ENCODE results near the gene RUNDC3A.
"Not testable (repeated sequence)": the region's sequence is repeated elsewhere in the genome, so short reads cannot be mapped to it uniquely, and the experiment has no call there.

Gene RUNDC3A

GRCh38 chr17:44343510-44344209 lies 35.3 kb downstream of the RUNDC3A start:
- no peak for DNase-seq (ENCODE audit: low read depth)
- H3K4me3 ChIP-seq (ENCODE audit: low read length) = no peak overlapping the region
- TF ChIP-seq CTCF (IDR thresholded peaks at IDR 0.05; ENCODE audit: insufficient read depth, low read depth, low read length, missing control alignments) = no peak

DNA sequence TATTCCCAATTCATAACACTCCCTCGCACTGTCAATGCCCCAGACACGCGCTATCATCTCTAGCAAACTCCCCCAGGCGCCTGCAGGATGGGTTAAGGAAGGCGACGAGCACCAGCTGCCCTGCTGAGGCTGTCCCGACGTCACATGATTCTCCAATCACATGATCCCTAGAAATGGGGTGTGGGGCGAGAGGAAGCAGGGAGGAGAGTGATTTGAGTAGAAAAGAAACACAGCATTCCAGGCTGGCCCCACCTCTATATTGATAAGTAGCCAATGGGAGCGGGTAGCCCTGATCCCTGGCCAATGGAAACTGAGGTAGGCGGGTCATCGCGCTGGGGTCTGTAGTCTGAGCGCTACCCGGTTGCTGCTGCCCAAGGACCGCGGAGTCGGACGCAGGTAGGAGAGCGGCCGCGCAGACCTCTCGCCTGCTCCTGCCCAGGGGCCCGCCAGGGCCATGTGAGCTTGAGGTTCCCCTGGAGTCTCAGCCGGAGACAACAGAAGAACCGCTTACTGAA lies 36.6 kb downstream of the RUNDC3A start, which contains the start of gene GRN:
TSS of gene GRN (plus strand) at position 364 of the 515 bp plus-strand sequence. CDS start 3,863 bp downstream, outside the sequence.
- no peak for TF ChIP-seq CTCF (IDR thresholded peaks at IDR 0.05; ENCODE audit: insufficient read depth, low read depth, low read length, missing control alignments)
- DNase-seq (ENCODE audit: low read depth) = peak; percentile 99
- H3K4me3 ChIP-seq (ENCODE audit: low read length) = peak within 1 kb of the TSS; percentile 99

GRCh38 chr17:44345454-44346026 lies 37.1 kb downstream of the RUNDC3A start:
- TF ChIP-seq CTCF (IDR thresholded peaks at IDR 0.05; ENCODE audit: insufficient read depth, low read depth, low read length, missing control alignments) = peak; percentile 40
- peak overlapping the region; percentile 99 for H3K4me3 ChIP-seq (ENCODE audit: low read length)
- peak; percentile 70 for DNase-seq (ENCODE audit: low read depth)

DNA sequence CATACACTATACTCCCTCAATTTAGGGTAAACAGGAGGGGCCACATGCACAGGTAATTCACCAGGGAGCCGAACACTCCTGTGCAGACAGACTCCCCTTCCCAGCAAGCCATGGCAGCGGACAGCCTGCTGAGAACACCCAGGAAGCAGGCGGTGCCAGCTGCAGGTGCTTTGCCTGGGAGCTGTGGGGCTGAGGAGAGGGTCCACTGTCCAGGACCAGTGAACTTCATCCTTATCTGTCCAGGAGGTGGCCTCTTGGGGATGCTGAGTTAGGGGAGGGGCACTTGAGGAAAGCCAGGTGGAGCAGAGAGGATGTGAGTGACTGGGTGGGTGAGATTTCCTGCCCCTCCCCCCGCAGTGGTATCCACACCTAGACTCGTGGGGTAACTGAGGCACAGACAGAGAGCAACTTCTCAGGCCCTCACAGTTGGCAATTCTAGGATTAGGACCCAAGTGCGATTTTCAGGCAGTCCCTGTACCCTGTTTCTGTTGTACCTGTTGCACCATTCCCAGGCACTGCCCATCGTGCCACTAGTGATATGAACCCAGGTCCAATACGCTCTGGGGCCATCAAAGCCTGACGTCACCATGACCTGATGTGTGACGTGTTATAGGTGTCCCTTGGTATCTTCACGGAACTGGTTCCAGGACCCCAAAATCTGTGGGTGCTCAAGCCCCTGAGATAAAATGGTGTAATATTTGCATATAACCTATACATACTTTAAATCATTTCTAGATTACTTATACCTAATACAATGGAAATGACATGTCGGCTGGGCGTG lies 37.9 kb downstream of the RUNDC3A start:
- DNase-seq (ENCODE audit: low read depth) = no peak
- no peak for TF ChIP-seq CTCF (IDR thresholded peaks at IDR 0.05; ENCODE audit: insufficient read depth, low read depth, low read length, missing control alignments)
- H3K4me3 ChIP-seq (ENCODE audit: low read length) = peak overlapping the region; percentile 99

- H3K4me3 ChIP-seq (ENCODE audit: low read length); DNase-seq (ENCODE audit: low read depth): not testable (repeated sequence)
Observed at GRCh38 chr17:44347206-44348055, 39.0 kb downstream of the RUNDC3A start.

DNA sequence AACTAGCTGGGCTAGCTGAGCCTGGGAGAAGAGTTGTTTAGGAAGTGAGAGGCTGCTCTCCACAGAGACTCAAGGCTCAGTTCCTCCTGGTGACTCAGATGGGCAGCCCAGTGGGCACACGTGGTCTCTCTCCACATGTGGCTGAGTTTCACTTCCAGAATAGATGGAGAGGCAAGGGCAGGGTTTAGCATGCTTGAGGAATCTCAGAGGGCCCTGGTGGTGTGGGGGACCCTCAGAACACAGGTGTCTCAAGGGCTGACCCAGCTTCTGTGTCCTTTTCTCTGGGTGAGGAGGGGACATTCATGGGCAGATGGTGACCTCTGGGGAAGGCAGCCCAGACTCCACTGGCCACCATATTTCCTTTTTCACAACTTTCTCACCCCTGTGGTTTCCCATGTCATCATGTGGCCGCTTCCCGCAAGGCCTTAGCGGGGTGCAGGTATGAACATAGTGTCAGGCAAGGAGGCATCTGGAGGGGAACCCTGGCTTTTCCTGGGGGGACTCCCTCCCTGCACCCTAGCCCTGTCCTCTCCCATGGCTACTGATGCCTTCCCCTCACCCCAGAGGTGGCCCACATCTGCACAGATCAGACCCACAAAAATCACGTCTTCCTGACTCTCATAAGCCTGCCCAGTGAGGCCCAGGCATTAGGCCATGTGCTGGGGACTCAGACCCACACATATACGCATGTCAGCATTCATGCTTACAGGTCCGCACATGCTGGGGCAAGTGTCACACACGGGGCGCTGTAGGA lies 40.0 kb downstream of the RUNDC3A start:
- no peak overlapping the region for H3K4me3 ChIP-seq (ENCODE audit: low read length)
- DNase-seq (ENCODE audit: low read depth) = peak; percentile 97
- no peak for TF ChIP-seq CTCF (IDR thresholded peaks at IDR 0.05; ENCODE audit: insufficient read depth, low read depth, low read length, missing control alignments)
